Effector memory CD4-positive, alpha-beta T cell (primary cell): ENCODE measurements around the gene DOCK7.
"Not testable (repeated sequence)": the region's sequence is repeated elsewhere in the genome, so short reads cannot be mapped to it uniquely, and the experiment has no call there.

Source experiments
- DNase-seq, 3 donors: peaks; one replicate each; pipeline ENCODE4 v3.0.0-alpha.2; 2020
- H3K27ac ChIP-seq: 2 replicates; pipeline ENCODE4 v1.7.0; 2013; ENCODE audit warnings: mild to moderate bottlenecking, low read length, moderate library complexity; ENCODE audit not compliant: insufficient read depth, poor library complexity, severe bottlenecking
- H3K27me3 ChIP-seq: replicated peaks from 2 replicates; pipeline ENCODE4 v1.7.0; 2013; ENCODE audit warnings: mild to moderate bottlenecking, low read length; ENCODE audit not compliant: insufficient read depth, control insufficient read depth, poor library complexity, severe bottlenecking
- H3K36me3 ChIP-seq: 2 replicates; pipeline ENCODE4 v1.7.0; 2013; ENCODE audit warnings: mild to moderate bottlenecking, low read length, moderate library complexity; ENCODE audit not compliant: control insufficient read depth, insufficient read depth
- H3K4me1 ChIP-seq: 2 replicates; pipeline ENCODE4 v1.7.0; 2013; ENCODE audit warnings: low read length, mild to moderate bottlenecking; ENCODE audit not compliant: control insufficient read depth, insufficient read depth, poor library complexity, severe bottlenecking
- H3K4me3 ChIP-seq: 2 replicates; pipeline ENCODE4 v1.7.0; 2013; ENCODE audit warnings: low read length, low read depth, mild to moderate bottlenecking; ENCODE audit not compliant: insufficient read depth, poor library complexity, severe bottlenecking
- H3K9me3 ChIP-seq: 2 replicates; pipeline ENCODE4 v1.7.0; 2013; ENCODE audit warnings: mild to moderate bottlenecking, low read length, moderate library complexity; ENCODE audit not compliant: control insufficient read depth

Gene DOCK7

DNA sequence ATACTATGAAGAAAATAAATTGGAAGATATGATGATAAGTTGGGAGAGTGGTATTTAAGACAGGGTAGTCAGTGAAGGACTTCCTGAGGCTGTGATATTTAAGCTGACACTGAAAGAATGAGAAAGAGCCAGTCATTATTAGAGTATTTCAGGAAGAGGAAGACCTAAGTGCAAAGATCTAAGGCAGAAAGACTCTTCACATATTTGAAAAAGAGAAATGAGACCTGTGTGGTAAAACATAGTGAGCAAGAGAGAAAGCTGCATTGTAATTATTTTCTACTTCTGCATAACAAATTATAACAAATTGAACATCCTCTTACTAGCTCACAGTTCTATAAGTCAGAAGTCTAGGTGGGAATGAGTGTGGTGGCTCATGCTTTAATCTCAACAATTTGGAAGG lies 34.6 kb upstream of the DOCK7 start:
- no peak for DNase-seq

DNA sequence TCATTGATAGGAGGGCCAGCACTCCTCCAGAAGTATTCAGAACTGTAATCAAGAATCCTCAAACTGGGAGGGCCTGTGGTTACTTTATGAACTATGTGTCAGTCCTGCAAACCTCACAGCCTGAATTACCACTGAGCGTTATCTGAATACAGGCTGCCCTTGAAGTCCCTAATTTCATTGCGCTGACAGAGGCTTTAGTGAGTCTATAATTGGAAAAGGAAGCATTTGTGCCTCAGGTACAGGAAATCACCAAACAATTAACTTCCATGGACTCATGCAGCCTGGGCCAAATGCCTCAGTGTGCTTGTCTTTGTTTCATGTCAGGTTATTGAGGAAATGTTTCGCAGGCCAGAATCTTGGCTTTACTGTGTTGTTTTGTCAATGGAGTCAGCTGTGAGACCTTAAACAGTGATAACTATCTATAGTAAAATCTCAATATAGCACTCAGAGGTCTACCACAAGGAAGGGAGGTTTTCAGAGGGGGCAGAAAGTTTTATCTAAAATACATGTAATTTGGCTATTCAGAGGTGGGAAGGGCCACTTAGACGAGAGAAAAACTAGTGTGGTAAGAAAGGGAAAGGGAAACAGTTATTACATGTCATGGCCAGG lies 32.9 kb upstream of the DOCK7 start:
- no peak overlapping the region for H3K4me3 ChIP-seq
- H3K4me1 ChIP-seq, result no peaks in the 10 kb centered on the region
- no peaks in the 10 kb centered on the region for H3K27me3 ChIP-seq
- no peak overlapping the region for H3K27ac ChIP-seq
- no peaks in the 10 kb centered on the region for H3K36me3 ChIP-seq
- no peaks in the 10 kb centered on the region for H3K9me3 ChIP-seq
- DNase-seq, result no peak

More for the DNA sequence above, 34.6 kb upstream of the DOCK7 start:
- Histone ChIP-seq H3K4me1 (no peaks in the 10 kb centered on the region), H3K36me3 (no peaks in the 10 kb centered on the region), H3K27me3 (no peaks in the 10 kb centered on the region), H3K27ac (no peak overlapping the region), H3K9me3 (no peaks in the 10 kb centered on the region), H3K4me3 (no peak overlapping the region)

DNA sequence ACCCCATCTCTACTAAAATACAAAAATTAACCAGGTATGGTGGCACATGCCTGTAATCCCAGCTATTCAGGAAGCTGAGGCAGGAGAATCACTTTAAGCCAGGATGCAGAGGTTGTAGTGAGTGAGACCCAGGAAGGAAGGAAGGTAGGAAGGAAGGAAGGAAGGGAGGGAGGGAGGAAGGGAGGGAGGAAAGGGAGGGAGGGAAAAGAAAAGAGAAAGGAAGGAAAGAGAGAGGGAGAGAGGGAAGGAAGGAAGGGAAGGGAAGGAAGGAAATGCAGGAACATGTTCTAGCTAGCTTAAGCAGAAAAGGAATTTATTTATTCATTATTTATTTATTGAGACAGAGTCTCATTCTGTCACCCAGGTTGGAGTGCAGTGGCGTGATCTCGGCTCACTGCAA lies 30.2 kb upstream of the DOCK7 start:
- H3K4me1 ChIP-seq, H3K9me3 ChIP-seq, DNase-seq, H3K27me3 ChIP-seq, H3K36me3 ChIP-seq, H3K4me3 ChIP-seq, H3K27ac ChIP-seq: not testable (repeated sequence)

DNA sequence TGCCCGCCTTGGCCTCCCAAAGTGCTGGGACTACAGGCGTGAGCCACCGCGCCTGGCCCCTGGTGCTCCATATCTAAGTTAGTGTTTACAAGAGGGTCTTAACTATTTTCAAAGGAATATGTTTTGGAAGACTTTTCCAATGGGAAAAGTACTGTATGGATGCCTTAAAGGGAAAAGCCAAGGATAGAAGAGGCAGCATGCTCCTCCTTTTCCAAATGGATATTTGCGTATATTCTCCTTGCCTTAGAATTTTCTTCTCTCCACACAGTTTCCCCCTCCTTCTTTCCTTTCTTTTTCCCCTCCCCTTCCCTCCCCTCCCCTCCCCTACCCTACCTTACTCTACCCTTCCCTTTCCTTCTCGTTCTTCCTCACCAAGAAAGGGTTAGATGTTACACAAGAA lies 29.3 kb upstream of the DOCK7 start:
- H3K4me1 ChIP-seq, result no peaks in the 10 kb centered on the region
- H3K27ac ChIP-seq, result no peak overlapping the region
- no peak overlapping the region for H3K4me3 ChIP-seq
- no peak for DNase-seq
- H3K36me3 ChIP-seq, result no peaks in the 10 kb centered on the region
- no peaks in the 10 kb centered on the region for H3K27me3 ChIP-seq
- no peaks in the 10 kb centered on the region for H3K9me3 ChIP-seq

DNA sequence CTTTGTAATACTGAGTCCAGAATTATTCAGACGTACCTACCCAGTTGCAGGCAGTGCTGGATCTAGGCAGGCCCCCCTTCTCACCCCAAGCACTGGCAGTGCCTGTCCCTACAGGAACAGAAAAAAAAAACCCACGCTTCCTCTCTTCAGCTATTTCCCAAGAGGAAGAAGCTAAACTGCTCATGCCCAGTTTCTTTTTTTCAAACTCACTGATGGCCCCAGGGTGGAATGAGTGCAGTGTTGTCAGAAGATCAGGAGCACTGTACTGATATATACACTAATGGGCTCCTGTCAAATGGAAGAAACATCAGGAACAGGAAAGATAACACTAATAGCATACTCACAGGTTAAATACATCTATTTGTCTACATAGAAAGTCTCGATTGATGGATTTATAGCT lies 28.2 kb upstream of the DOCK7 start:
- no peaks in the 10 kb centered on the region for H3K4me1 ChIP-seq
- H3K27me3 ChIP-seq, result no peaks in the 10 kb centered on the region
- no peaks in the 10 kb centered on the region for H3K9me3 ChIP-seq
- no peaks in the 10 kb centered on the region for H3K36me3 ChIP-seq
- H3K4me3 ChIP-seq, result no peak overlapping the region
- no peak for DNase-seq
- no peak overlapping the region for H3K27ac ChIP-seq

DNA sequence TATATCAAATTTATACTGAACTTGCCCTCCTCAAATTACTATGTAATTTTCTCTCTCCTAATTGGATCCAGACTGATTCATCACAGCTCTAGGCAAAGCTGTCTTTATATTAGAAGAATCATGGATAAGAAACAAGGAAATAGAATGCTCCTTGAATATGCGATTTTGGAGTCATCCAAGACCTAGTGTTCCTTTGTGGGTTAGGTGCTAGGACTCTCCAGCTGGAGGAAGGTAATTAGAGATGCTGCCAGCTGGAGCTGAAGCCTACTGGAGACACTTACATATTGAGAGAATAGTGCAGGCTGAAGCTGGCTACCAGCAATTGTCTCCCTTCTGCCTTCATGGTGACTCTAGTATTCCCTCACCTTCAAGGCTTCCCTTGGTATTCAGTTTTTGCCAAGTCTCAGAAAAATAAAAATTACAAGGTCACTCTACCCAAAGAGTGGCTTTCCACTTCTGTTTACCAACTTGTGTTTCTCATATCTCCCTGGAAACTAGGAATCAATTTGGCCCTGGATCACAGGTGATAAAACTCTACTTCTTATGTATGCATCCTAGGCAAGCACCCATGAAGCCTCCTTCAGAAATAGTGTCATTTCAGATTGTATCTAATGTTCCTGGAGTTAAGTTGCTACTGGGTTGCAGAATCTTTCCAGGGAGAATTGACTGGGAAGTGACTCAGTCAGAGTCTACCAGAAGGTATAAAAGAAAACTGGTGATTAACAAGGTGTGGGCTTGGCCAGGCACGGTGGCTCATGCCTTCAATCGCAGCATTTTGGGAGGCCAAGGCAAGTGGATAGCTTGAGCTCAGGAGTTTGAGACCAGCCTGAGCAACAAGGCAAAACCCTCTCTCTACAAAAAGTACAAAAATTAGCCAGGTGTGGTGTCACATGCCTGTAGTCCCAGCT lies 24.4 kb upstream of the DOCK7 start:
- H3K27me3 ChIP-seq, result no peaks in the 10 kb centered on the region
- H3K4me1 ChIP-seq, result no peaks in the 10 kb centered on the region
- H3K4me3 ChIP-seq, result no peak overlapping the region
- no peak overlapping the region for H3K27ac ChIP-seq
- H3K9me3 ChIP-seq, result no peaks in the 10 kb centered on the region
- DNase-seq, result no peak
- no peaks in the 10 kb centered on the region for H3K36me3 ChIP-seq

DNA sequence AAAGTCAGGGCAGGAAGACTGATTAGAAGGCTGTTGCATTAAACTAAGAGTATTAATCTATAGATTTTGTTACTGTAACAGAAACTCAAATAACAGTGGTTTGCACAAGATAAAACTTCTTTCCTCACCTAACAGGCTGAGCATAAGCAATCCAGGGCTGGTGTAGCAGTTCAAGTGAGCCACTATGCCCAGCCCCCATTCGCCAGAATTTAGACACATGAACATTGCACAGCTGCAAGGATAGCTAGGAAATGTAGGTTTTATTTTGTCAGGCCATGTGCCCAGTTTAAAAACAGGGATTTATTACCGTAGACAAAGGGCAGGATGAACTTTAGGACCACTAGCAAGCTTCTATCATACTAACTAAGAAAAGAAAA lies 19.5 kb upstream of the DOCK7 start:
- no peak overlapping the region for H3K4me3 ChIP-seq
- H3K4me1 ChIP-seq, result no peaks in the 10 kb centered on the region
- no peaks in the 10 kb centered on the region for H3K27me3 ChIP-seq
- DNase-seq, result no peak
- no peak overlapping the region for H3K27ac ChIP-seq
- no peaks in the 10 kb centered on the region for H3K36me3 ChIP-seq
- no peaks in the 10 kb centered on the region for H3K9me3 ChIP-seq

DNA sequence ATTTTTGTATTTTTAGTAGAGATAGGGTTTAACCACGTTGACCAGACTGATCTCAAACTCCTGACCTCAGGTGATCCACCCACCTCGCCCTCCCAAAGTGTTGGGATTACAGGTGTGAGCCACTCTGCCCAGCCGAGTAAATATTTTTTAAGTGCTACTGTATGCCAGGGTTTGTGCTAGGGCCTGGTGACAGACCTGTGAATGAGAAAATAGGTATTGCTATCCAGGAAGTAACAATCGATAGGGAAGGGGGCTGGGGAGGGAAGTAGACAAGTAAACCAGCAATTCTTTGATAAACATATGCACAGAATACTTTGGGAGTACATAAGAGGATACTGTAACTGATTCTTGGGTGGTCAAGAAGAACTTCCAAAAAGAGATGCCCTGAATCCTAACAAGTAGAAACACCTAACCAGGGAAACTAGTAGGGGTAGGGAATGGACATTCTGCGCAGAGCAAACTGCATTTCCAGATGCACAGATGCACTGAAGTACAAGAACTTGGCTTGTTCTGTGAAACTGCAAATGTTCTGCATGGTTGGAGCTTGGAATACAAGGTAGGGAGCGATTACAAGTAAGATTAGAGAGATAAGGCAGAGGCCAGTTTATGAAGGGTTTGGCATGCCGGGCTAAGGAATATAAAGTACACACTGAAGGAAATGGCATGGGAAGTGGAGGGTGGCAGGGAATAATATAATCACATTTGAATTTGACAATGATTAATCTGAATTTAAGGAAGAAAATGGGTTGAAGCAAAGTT lies 19.0 kb upstream of the DOCK7 start:
- H3K4me1 ChIP-seq, result no peaks in the 10 kb centered on the region
- no peak overlapping the region for H3K27ac ChIP-seq
- no peak for DNase-seq
- no peaks in the 10 kb centered on the region for H3K27me3 ChIP-seq
- H3K4me3 ChIP-seq, result no peak overlapping the region
- H3K36me3 ChIP-seq, result no peaks in the 10 kb centered on the region
- no peaks in the 10 kb centered on the region for H3K9me3 ChIP-seq

DNA sequence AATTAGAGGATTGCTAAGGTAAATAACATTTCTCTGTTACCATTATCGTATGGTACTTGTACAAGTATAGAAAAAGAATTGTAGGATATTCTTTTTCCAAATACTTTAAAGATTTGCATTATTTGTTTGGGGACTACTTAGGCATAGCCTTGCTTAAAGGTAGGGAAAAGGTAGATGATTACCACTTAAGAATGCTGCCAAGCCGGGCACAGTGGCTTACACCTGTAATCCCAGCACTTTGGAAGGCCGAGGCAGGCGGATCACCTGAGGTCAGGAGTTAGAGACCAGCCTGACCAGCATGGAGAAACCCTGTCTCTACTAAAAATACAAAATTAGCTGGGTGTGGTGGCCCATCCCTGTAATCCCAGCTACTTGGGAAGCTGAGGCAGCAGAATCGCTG lies 10.0 kb upstream of the DOCK7 start:
- H3K4me1 ChIP-seq, H3K9me3 ChIP-seq, DNase-seq, H3K4me3 ChIP-seq, H3K27me3 ChIP-seq, H3K36me3 ChIP-seq, H3K27ac ChIP-seq: not testable (repeated sequence)

DNA sequence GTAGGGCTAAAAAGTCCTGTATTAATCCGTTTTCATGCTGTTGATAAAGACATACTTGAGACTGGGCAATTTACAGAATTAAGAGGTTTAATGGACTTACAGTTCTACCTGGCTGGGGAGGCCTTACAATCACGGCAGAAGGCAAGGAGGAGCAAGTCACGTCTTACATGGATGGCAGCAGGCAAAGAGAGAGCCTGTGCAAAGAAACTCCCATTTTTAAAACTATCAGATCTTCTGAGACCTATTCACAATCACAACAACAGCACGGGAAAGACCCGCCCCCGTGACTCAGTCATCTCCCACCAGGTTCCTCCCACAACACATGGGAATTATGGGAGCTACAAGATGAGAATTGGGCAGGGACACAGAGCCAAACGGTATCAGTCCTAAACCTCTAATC lies 6.3 kb upstream of the DOCK7 start:
- not testable (repeated sequence) for H3K36me3 ChIP-seq

More for the DNA sequence above, 6.3 kb upstream of the DOCK7 start:
- H3K27ac ChIP-seq, H3K9me3 ChIP-seq, DNase-seq, H3K27me3 ChIP-seq, H3K4me3 ChIP-seq, H3K4me1 ChIP-seq: not testable (repeated sequence)
